Panc1 (cell line): ENCODE results near the gene GARIN5B. TPM values are rescaled to one million over a fixed set of nuclear protein-coding genes. Genes with fewer than 3 reads are reported as not detected.

Source experiments
- ATAC-seq: fragments of 200-7000 bp; cut with Tn5 transposase; 2 replicates; pipeline ENCODE4 v1.9.1; 2020; ENCODE audit warnings: mild to moderate bottlenecking, moderate library complexity
- BruUV-seq: library from RNA; stranded (reverse); fragments of 400-500 nt; replicated peaks from 2 replicates; lab custom pipeline; 2021; lab: Mats Ljungman, UMichigan
- CTCF ChIA-PET: fragments of 300-600 bp; sonication (Branson Sonifier 250); formaldehyde crosslinking; loops from one replicate; lab custom pipeline; 2022; ENCODE audit warnings: antibody characterized with exemption; lab: Charles Lee
- POLR2A ChIA-PET: fragments of 300-600 bp; sonication (Branson Sonifier 250); formaldehyde crosslinking; loops from one replicate; lab custom pipeline; 2022; ENCODE audit warnings: antibody characterized with exemption; lab: Charles Lee
- DNase-seq: peaks from one replicate; pipeline ENCODE4 v3.0.0-alpha.2; 2010; ENCODE audit warnings: low read depth, low spot score
- H3K27ac ChIP-seq: 2 replicates; pipeline ENCODE4 v1.5.1; 2011; ENCODE audit warnings: mild to moderate bottlenecking, low read length, inconsistent platforms
- H3K27me3 ChIP-seq: fragments of 200-500 bp; sonication (Bioruptor generic); 2 replicates; pipeline ENCODE4 v1.6.0; 2014; ENCODE audit warnings: low read length, inconsistent platforms; ENCODE audit not compliant: control insufficient read depth, insufficient read depth
- H3K36me3 ChIP-seq: fragments of 200-500 bp; sonication (Bioruptor generic); 2 replicates; pipeline ENCODE4 v1.5.1; 2014; ENCODE audit warnings: inconsistent platforms, mild to moderate bottlenecking, low read length, moderate library complexity; ENCODE audit not compliant: control insufficient read depth, insufficient read depth
- H3K4me1 ChIP-seq: 2 replicates; pipeline ENCODE4 v1.5.1; 2011; ENCODE audit warnings: inconsistent platforms, mild to moderate bottlenecking, low read length, moderate library complexity; ENCODE audit not compliant: control insufficient read depth, insufficient read depth
- H3K4me3 ChIP-seq, 2 experiments: 2 replicates each; pipeline ENCODE4 v1.5.1; 2011 to 2012; ENCODE audit warnings: low read depth in 2 of 2, low read length in 2 of 2, mild to moderate bottlenecking in 2 of 2, inconsistent platforms in 1 of 2, moderate library complexity in 1 of 2
- H3K9me3 ChIP-seq: fragments of 200-500 bp; sonication (Bioruptor generic); 2 replicates; pipeline ENCODE4 v1.5.1; 2014; ENCODE audit warnings: low read depth, mild to moderate bottlenecking, inconsistent platforms, low read length, moderate library complexity; ENCODE audit not compliant: control insufficient read depth, insufficient read depth
- POLR2AphosphoS5 ChIP-seq: IDR thresholded peaks from 2 replicates; pipeline ENCODE4 v1.6.1; 2012; ENCODE audit warnings: mild to moderate bottlenecking, low read depth, low read length, moderate library complexity
- SIN3A ChIP-seq: IDR thresholded peaks from 2 replicates; pipeline ENCODE4 v1.6.1; 2012; ENCODE audit warnings: low read depth, mild to moderate bottlenecking, low read length, moderate library complexity, borderline replicate concordance; ENCODE audit not compliant: insufficient read depth
- TCF7L2 ChIP-seq: IDR thresholded peaks from 2 replicates; pipeline ENCODE4 v1.6.1; 2011; ENCODE audit warnings: mild to moderate bottlenecking, low read depth, low read length, inconsistent platforms
- in situ Hi-C: cut with HindIII; loops from 2 replicates; pipeline ENCODE4 v1.10.0; 2016; ENCODE audit warnings: low sequenced_read_pairs, low pct_unique_long_range_greater_than_20kb
- intact Hi-C: fragments of 100-400 bp; cut with micrococcal nuclease; formaldehyde crosslinking; loops from one replicate; pipeline ENCODE4 v1.10.0; 2022; ENCODE audit not compliant: unreplicated experiment
- total RNA-seq: library from RNA; stranded (reverse); gene quantifications from one replicate; pipeline ENCODE4 v1.2.1, GENCODE V29; 2021; ENCODE audit not compliant: unreplicated experiment
- TF ChIP-seq, protein P1 (sequence below), 2 experiments: IDR thresholded peaks; 2 replicates each; pipeline ENCODE4 v1.6.1; 2011 to 2012; ENCODE audit warnings: low read depth in 2 of 2, control low read depth in 1 of 2, low read length in 1 of 2, mild to moderate bottlenecking in 1 of 2, moderate library complexity in 1 of 2; ENCODE audit not compliant: insufficient read depth in 1 of 2
- TF ChIP-seq, protein P2 (sequence below): fragments of 450-650 bp; IDR thresholded peaks from 2 replicates; pipeline ENCODE4 v1.5.1; 2017; ENCODE audit warnings: mild to moderate bottlenecking

Gene GARIN5B
- total RNA-seq, 1 experiment from 2014 or later: not detected

DNA sequence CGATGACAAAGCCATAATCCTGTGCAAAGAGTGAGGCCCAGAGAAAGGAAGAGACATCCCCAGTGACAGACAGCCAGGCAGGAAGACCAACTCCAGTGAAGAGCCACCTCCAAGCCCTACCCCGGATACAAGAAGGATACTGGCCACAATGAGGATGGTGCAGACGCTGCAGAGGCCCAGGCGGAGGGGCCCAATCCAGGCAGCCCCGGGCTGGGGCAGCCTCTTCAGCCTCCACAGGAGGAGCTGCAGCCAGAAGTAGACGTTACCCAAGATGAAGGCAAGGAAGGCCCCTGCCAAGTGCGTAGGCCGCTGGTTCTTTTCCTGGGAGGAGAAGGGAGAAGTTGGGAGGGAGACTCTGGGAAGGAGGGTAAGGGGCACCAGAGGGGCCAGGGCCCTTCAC, 46.4 kb downstream of the GARIN5B start:
- no peak for TF ChIP-seq TCF7L2
- TF ChIP-seq, protein P1, sequence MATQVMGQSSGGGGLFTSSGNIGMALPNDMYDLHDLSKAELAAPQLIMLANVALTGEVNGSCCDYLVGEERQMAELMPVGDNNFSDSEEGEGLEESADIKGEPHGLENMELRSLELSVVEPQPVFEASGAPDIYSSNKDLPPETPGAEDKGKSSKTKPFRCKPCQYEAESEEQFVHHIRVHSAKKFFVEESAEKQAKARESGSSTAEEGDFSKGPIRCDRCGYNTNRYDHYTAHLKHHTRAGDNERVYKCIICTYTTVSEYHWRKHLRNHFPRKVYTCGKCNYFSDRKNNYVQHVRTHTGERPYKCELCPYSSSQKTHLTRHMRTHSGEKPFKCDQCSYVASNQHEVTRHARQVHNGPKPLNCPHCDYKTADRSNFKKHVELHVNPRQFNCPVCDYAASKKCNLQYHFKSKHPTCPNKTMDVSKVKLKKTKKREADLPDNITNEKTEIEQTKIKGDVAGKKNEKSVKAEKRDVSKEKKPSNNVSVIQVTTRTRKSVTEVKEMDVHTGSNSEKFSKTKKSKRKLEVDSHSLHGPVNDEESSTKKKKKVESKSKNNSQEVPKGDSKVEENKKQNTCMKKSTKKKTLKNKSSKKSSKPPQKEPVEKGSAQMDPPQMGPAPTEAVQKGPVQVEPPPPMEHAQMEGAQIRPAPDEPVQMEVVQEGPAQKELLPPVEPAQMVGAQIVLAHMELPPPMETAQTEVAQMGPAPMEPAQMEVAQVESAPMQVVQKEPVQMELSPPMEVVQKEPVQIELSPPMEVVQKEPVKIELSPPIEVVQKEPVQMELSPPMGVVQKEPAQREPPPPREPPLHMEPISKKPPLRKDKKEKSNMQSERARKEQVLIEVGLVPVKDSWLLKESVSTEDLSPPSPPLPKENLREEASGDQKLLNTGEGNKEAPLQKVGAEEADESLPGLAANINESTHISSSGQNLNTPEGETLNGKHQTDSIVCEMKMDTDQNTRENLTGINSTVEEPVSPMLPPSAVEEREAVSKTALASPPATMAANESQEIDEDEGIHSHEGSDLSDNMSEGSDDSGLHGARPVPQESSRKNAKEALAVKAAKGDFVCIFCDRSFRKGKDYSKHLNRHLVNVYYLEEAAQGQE (IDR thresholded peaks at IDR 0.05; ENCODE audit: insufficient read depth in 1 of 2, low read depth in 2 of 2, low read length in 1 of 2): no peak
- no peak for TF ChIP-seq SIN3A
- no peak for TF ChIP-seq POLR2AphosphoS5
- TF ChIP-seq, protein P2, sequence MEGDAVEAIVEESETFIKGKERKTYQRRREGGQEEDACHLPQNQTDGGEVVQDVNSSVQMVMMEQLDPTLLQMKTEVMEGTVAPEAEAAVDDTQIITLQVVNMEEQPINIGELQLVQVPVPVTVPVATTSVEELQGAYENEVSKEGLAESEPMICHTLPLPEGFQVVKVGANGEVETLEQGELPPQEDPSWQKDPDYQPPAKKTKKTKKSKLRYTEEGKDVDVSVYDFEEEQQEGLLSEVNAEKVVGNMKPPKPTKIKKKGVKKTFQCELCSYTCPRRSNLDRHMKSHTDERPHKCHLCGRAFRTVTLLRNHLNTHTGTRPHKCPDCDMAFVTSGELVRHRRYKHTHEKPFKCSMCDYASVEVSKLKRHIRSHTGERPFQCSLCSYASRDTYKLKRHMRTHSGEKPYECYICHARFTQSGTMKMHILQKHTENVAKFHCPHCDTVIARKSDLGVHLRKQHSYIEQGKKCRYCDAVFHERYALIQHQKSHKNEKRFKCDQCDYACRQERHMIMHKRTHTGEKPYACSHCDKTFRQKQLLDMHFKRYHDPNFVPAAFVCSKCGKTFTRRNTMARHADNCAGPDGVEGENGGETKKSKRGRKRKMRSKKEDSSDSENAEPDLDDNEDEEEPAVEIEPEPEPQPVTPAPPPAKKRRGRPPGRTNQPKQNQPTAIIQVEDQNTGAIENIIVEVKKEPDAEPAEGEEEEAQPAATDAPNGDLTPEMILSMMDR: no peak
- Histone ChIP-seq H3K27ac (no peak overlapping the region), H3K4me1 (no peaks in the 10 kb centered on the region), H3K9me3 (no peaks in the 10 kb centered on the region), H3K36me3 (no peaks in the 10 kb centered on the region), H3K4me3 (no peak overlapping the region), H3K27me3 (no peaks in the 10 kb centered on the region)
- intact Hi-C loops: no loop called here
- ATAC-seq: no peak
- DNase-seq: no peak
- BruUV-seq: no TSS peak
- in situ Hi-C loops: no loop called here
- CTCF ChIA-PET: no interaction called here
- POLR2A ChIA-PET: interaction anchor here (0.6 kb wide), 1 partner anchor 21 kb away, joined by 3 read pairs; no protein-coding TSS in a partner anchor

DNA sequence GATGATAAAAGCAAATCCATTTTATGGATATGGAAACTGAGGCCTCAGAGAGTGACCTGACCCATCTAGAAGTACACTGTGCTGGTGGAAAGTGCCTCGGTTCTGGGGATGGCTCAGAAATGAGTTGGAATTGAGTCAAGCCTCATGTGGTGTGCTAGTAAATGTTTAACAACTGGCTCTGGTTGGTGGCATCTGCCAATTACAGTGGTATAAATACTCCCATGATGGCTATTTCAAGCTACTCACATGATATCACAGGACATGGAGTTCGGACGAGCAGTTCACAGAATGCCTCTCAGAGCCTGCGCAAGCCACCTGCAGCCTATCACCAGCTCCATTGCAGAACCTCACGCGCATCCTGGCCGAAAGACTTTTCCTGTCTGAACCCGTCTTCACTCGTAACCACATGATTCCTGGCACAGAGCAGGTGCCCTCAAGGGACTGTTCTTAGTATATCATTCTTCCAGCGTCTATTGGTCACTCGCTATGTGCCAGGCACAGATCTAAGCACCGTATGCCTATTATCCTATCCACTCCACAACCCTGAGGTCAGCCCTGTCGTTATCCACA, 47.0 kb downstream of the GARIN5B start:
- no peaks in the 10 kb centered on the region for H3K36me3 ChIP-seq
- in situ Hi-C loops (no loop called here), intact Hi-C loops (no loop called here)
- H3K9me3 ChIP-seq: no peaks in the 10 kb centered on the region
- ChIA-PET POLR2A (interaction anchor here (0.6 kb wide), 1 partner anchor 58 kb away, joined by 3 read pairs; no protein-coding TSS in a partner anchor), CTCF (no interaction called here)
- no peak overlapping the region for H3K4me3 ChIP-seq
- no peak for ATAC-seq
- DNase-seq: no peak
- no peak for TF ChIP-seq TCF7L2
- TF ChIP-seq, protein P1 (IDR thresholded peaks at IDR 0.05; ENCODE audit: insufficient read depth in 1 of 2, low read depth in 2 of 2, low read length in 1 of 2): no peak
- TF ChIP-seq, protein P2: no peak
- TF ChIP-seq POLR2AphosphoS5: no peak
- no peak for TF ChIP-seq SIN3A
- no peaks in the 10 kb centered on the region for H3K4me1 ChIP-seq
- H3K27me3 ChIP-seq: no peaks in the 10 kb centered on the region
- no TSS peak for BruUV-seq
- H3K27ac ChIP-seq: no peak overlapping the region
